HG02642 (cell line): Measurements from ENCODE around the gene DTD2.

Experiments
- ATAC-seq: cut with Tn5 transposase; IDR thresholded peaks from one replicate; pipeline ENCODE4 v1.9.1; 2021; ENCODE audit warnings: mild to moderate bottlenecking; ENCODE audit not compliant: unreplicated experiment, poor library complexity

The DTD2 gene

GRCh38 chr14:31410048-31410650 lies 47.2 kb downstream of the DTD2 start:
- no peak for ATAC-seq

DNA sequence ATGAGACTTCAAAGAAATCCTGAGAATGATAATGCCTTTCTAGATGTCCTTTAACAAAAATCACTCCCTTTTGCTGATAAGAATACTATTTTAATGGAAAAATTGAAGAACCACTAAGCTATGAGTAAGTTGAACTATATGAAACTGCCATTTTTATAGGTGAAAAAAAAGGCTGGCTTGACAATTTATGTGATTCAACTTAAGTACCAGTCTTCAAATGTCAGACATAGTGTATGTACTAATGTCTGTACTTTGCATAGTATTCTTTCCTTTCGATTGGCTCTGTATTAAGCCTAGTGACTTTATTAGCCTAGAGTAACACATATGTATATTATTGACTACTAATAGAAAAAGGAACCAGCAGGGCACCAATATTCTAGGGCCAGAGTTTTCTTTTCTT lies 48.9 kb downstream of the DTD2 start:
- ATAC-seq: no peak

DNA sequence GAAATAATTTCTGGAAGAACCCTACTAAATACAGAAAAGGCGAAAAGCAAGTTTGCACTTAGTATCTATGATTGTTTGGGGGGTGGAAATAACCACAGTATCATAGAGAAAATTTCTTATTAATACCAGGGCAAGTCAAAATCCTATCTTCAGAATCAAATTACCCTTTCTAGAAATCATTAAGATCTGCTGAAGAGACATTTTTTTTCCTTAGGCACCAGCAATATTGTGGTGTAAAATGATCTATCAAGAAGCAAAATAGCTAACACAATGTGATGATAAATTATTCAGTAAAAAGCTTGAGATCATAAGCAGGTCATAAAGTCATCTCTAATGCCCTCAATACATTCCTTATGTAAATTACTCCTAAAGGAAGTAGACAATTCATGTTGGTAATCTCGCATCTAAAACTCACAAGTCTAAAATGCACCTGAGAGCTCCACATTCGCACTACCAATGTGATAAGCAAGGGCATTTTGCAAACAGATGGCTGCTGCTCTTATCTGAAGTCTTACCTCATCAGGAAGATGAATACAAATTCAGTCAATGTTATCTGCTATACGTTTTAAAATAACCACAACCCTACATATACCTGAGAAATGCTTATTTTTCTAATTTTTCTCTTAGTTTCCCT lies 51.6 kb downstream of the DTD2 start:
- ATAC-seq: no peak

DNA sequence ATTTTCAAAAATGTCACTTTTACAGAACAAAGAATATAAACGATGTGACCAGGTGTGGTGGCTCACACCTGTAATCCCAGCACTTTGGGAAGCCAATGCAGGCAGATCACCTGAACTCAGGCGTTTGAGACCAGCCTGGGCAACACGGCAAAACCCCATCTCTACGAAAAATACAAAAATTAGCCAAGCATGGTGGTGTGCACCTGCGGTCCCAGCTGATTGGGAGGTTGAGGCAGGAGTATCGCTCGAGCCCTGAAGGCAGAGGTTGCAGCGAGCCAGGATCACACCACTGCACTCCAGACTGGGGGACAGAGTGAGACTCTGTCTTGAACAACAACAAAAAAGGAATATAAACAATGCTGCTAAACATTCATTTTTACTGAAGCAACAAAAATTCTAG lies 52.2 kb downstream of the DTD2 start:
- no peak for ATAC-seq

DNA sequence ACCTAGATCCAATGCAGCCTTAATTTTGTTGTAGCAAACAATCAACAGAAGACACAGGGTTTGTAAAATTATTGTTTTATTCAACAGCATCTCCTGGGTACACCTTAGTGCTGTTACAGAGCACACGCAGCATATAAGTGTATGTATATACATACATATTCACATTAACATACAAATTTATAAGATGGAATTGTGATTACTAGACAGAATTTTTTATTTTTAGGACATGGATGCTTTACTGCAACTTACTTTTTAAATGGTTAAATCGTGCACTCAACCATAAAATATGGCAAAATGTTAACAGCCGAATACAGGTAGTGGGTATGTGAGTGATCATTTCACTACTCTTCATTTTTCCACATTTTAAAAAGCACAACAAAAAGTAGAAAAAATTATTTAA lies 53.6 kb downstream of the DTD2 start:
- ATAC-seq: no peak

DNA sequence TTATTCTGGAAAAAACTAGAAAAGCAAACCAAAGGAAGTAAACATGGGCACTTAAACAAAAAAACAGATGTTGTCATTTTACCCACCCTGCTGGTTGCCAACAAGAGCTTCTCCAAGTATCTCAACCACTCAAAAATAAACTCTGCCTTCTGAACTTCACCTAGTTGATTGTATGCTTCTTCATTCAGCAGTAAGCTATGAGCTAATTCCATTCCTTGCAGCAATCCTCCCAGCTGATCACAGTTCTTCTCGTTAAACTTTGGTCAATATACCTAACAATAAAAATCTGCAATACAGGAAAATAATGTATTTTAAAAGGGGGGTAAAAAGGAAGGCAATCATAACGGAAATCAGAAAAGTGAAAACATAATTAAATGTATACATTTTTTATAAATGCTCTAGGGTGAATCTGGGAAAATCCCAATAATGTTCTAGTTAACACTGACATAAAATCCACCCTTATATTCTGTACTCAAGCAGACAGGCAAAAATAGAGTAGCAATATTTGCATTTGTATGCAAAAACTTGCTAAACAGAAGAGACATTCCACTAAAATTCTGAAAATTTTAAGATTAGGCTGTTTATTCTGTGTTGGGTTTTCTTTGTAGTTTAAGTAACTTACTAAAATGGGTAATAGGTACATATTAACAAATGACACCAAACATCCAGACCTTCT lies 54.4 kb downstream of the DTD2 start:
- ATAC-seq: no peak

DNA sequence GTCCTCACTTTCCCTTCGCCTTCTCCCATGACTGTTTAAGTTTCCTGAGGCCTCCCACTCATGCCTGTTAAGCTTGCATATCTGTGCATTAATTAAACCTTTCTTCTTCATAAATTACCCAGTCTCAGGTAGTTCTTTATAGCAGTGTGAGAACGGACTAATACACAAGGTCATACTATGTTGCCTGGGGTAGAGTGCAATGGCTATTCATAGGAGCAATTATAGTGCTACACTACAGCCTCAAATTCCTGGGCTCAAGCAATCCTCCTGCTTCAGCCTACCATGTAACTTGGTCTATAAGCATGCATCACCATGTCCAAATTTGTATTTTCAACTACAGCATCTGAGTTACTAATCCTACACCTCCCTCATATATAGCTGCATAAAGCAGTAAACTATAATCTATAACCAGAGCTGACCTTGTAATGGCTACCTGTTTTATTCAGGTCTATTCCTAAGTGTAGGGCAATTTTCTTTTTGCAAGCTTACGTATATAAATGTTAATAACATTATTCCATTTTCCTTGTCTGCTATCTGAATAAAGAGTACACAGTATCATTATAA lies 55.9 kb downstream of the DTD2 start:
- ATAC-seq: no peak

- ATAC-seq: no peak
Measured at GRCh38 chr14:31400031-31400638, 57.2 kb downstream of the DTD2 start.
